ENCODE measurements around the gene THSD7A. TPM values are rescaled to one million over a fixed set of nuclear protein-coding genes. Genes with fewer than 3 reads are reported as not detected.

The THSD7A gene
- total RNA-seq, 1 donor from 2014 or later, result 8.0 TPM

GRCh38 chr7:11592699-11593098, 239.3 kb downstream of the THSD7A start:
- no peak overlapping the region for H3K27ac ChIP-seq
- H3K36me3 ChIP-seq, result no peaks in the 10 kb centered on the region
- no peak overlapping the region for H3K4me3 ChIP-seq
- intact Hi-C loops (cut with DNase I), result no loop called here
- TF ChIP-seq CTCF (IDR thresholded peaks at IDR 0.05), result no peak
- H3K4me1 ChIP-seq, result no peaks in the 10 kb centered on the region
- no peak for ATAC-seq
- H3K9me3 ChIP-seq, result no peaks in the 10 kb centered on the region
- no peaks in the 10 kb centered on the region for H3K27me3 ChIP-seq
- no peak for DNase-seq

GRCh38 chr7:11591943-11592342, 240.1 kb downstream of the THSD7A start:
- Histone ChIP-seq H3K4me3 (no peak overlapping the region), H3K4me1 (no peaks in the 10 kb centered on the region), H3K27ac (no peak overlapping the region), H3K36me3 (no peaks in the 10 kb centered on the region), H3K27me3 (no peaks in the 10 kb centered on the region), H3K9me3 (no peaks in the 10 kb centered on the region)
- no peak for ATAC-seq
- no peak for TF ChIP-seq CTCF (IDR thresholded peaks at IDR 0.05)
- intact Hi-C loops (cut with DNase I), result no loop called here
- DNase-seq, result no peak

- no peak overlapping the region for H3K27ac ChIP-seq
- no peaks in the 10 kb centered on the region for H3K36me3 ChIP-seq
- intact Hi-C loops (cut with DNase I), result no loop called here
- no peak for TF ChIP-seq CTCF (IDR thresholded peaks at IDR 0.05)
- ATAC-seq (no peak), DNase-seq (no peak)
- H3K4me1 ChIP-seq, result no peaks in the 10 kb centered on the region
- H3K27me3 ChIP-seq, result no peaks in the 10 kb centered on the region
- no peak overlapping the region for H3K4me3 ChIP-seq
- no peaks in the 10 kb centered on the region for H3K9me3 ChIP-seq
These were observed 240.9 kb downstream of the THSD7A start for GRCh38 chr7:11591055-11591633.

GRCh38 chr7:11589251-11589650, 242.7 kb downstream of the THSD7A start:
- H3K27ac ChIP-seq, result no peak overlapping the region
- no peaks in the 10 kb centered on the region for H3K27me3 ChIP-seq
- no peaks in the 10 kb centered on the region for H3K9me3 ChIP-seq
- intact Hi-C loops (cut with DNase I), result no loop called here
- DNase-seq (no peak), ATAC-seq (no peak)
- H3K4me3 ChIP-seq, result no peak overlapping the region
- H3K4me1 ChIP-seq, result no peaks in the 10 kb centered on the region
- no peaks in the 10 kb centered on the region for H3K36me3 ChIP-seq
- TF ChIP-seq CTCF (IDR thresholded peaks at IDR 0.05), result no peak

- H3K27ac ChIP-seq, result no peak overlapping the region
- no peak overlapping the region for H3K4me3 ChIP-seq
- DNase-seq, result no peak
- no peak for TF ChIP-seq CTCF (IDR thresholded peaks at IDR 0.05)
- no peaks in the 10 kb centered on the region for H3K9me3 ChIP-seq
- H3K4me1 ChIP-seq, result no peaks in the 10 kb centered on the region
- no peaks in the 10 kb centered on the region for H3K36me3 ChIP-seq
- intact Hi-C loops (cut with DNase I), result no loop called here
- no peaks in the 10 kb centered on the region for H3K27me3 ChIP-seq
- ATAC-seq, result no peak
These were observed 244.2 kb downstream of the THSD7A start for GRCh38 chr7:11587814-11588213.

GRCh38 chr7:11587048-11587447, 244.9 kb downstream of the THSD7A start:
- intact Hi-C loops (cut with DNase I), result no loop called here
- H3K4me1 ChIP-seq, result no peaks in the 10 kb centered on the region
- TF ChIP-seq CTCF (IDR thresholded peaks at IDR 0.05), result no peak
- no peaks in the 10 kb centered on the region for H3K9me3 ChIP-seq
- DNase-seq (no peak), ATAC-seq (no peak)
- no peak overlapping the region for H3K4me3 ChIP-seq
- H3K36me3 ChIP-seq, result no peaks in the 10 kb centered on the region
- no peaks in the 10 kb centered on the region for H3K27me3 ChIP-seq
- H3K27ac ChIP-seq, result no peak overlapping the region
